H9 (cell line): ENCODE results near the gene TEK. TPM values are rescaled to one million over a fixed set of nuclear protein-coding genes. Genes with fewer than 3 reads are reported as not detected.

Experiments
- DNase-seq: peaks from one replicate; pipeline ENCODE4 v3.0.0-alpha.2; 2017
- H2AFZ ChIP-seq: one replicate; pipeline ENCODE4 v1.6.1; 2013; ENCODE audit warnings: mild to moderate bottlenecking, low read length, control low read depth, moderate library complexity
- H2AK5ac ChIP-seq: 2 replicates; pipeline ENCODE4 v1.6.1; 2013; ENCODE audit warnings: low read length, control low read depth, mixed read lengths; ENCODE audit not compliant: insufficient read length
- H2BK120ac ChIP-seq: one replicate; pipeline ENCODE4 v1.6.1; 2013; ENCODE audit warnings: low read depth, mild to moderate bottlenecking, low read length, control low read depth, inconsistent platforms; ENCODE audit not compliant: poor library complexity, severe bottlenecking
- H2BK12ac ChIP-seq: 2 replicates; pipeline ENCODE4 v1.6.1; 2013; ENCODE audit warnings: low read length, control low read depth, mixed read lengths, low read depth; ENCODE audit not compliant: insufficient read length
- H2BK15ac ChIP-seq: 2 replicates; pipeline ENCODE4 v1.6.1; 2013; ENCODE audit warnings: low read depth, low read length, control low read depth
- H2BK20ac ChIP-seq: one replicate; pipeline ENCODE4 v1.6.1; 2013; ENCODE audit warnings: low read depth, mild to moderate bottlenecking, low read length, control low read depth, inconsistent platforms; ENCODE audit not compliant: poor library complexity, severe bottlenecking
- H2BK5ac ChIP-seq: 2 replicates; pipeline ENCODE4 v1.6.1; 2013; ENCODE audit warnings: low read length, control low read depth, mixed read lengths; ENCODE audit not compliant: insufficient read length
- H3K14ac ChIP-seq: 2 replicates; pipeline ENCODE4 v1.6.1; 2013; ENCODE audit warnings: low read length, control low read depth; ENCODE audit not compliant: insufficient read depth
- H3K18ac ChIP-seq: 2 replicates; pipeline ENCODE4 v1.6.1; 2013; ENCODE audit warnings: low read depth, mild to moderate bottlenecking, mixed read lengths, low read length, control low read depth; ENCODE audit not compliant: insufficient read length
- H3K23ac ChIP-seq: 2 replicates; pipeline ENCODE4 v1.6.1; 2013; ENCODE audit warnings: low read length, control low read depth, mixed read lengths, low read depth; ENCODE audit not compliant: insufficient read length
- H3K23me2 ChIP-seq: 2 replicates; pipeline ENCODE4 v1.6.1; 2013; ENCODE audit warnings: low read depth, mild to moderate bottlenecking, mixed read lengths, low read length, control low read depth; ENCODE audit not compliant: insufficient read length, poor library complexity, severe bottlenecking
- H3K27ac ChIP-seq: 2 replicates; pipeline ENCODE4 v1.5.1; 2013; ENCODE audit warnings: low read length, control low read depth, mixed read lengths, low read depth; ENCODE audit not compliant: insufficient read length
- H3K27me3 ChIP-seq: 2 replicates; pipeline ENCODE4 v1.6.1; 2013; ENCODE audit warnings: low read length, control low read depth, inconsistent platforms; ENCODE audit not compliant: insufficient read depth
- H3K4ac ChIP-seq: 2 replicates; pipeline ENCODE4 v1.6.1; 2013; ENCODE audit warnings: low read depth, mild to moderate bottlenecking, control low read depth, inconsistent platforms, low read length, moderate library complexity
- H3K4me1 ChIP-seq: 2 replicates; pipeline ENCODE4 v1.6.1; 2013; ENCODE audit warnings: low read length, control low read depth, inconsistent platforms; ENCODE audit not compliant: insufficient read depth
- H3K4me2 ChIP-seq: 2 replicates; pipeline ENCODE4 v1.6.1; 2013; ENCODE audit warnings: low read length, control low read depth, mixed read lengths; ENCODE audit not compliant: insufficient read length, insufficient read depth
- H3K56ac ChIP-seq: 2 replicates; pipeline ENCODE4 v1.6.1; 2013; ENCODE audit warnings: low read depth, mild to moderate bottlenecking, mixed read lengths, low read length, control low read depth; ENCODE audit not compliant: insufficient read length
- H3K79me1 ChIP-seq: 2 replicates; pipeline ENCODE4 v1.6.1; 2013; ENCODE audit warnings: low read depth, mild to moderate bottlenecking, moderate library complexity, low read length, control low read depth, inconsistent platforms; ENCODE audit not compliant: insufficient read depth, poor library complexity, severe bottlenecking
- H3K79me2 ChIP-seq: 2 replicates; pipeline ENCODE4 v1.6.1; 2013; ENCODE audit warnings: low read length, control low read depth, inconsistent platforms; ENCODE audit not compliant: insufficient read depth
- H3K9ac ChIP-seq: 2 replicates; pipeline ENCODE4 v1.6.1; 2013; ENCODE audit warnings: low read length, control low read depth, mixed read lengths; ENCODE audit not compliant: insufficient read length; ENCODE audit errors: extremely low read depth
- H3K9me3 ChIP-seq: one replicate; pipeline ENCODE4 v1.6.1; 2013; ENCODE audit warnings: low read depth, low read length, inconsistent platforms; ENCODE audit not compliant: control insufficient read depth
- H3T11ph ChIP-seq: one replicate; pipeline ENCODE4 v1.6.1; 2013; ENCODE audit warnings: mild to moderate bottlenecking, low read length, control low read depth, inconsistent platforms
- H4K20me1 ChIP-seq: one replicate; pipeline ENCODE4 v1.6.1; 2013; ENCODE audit not compliant: control insufficient read depth, insufficient read length, insufficient read depth
- H4K5ac ChIP-seq: 2 replicates; pipeline ENCODE4 v1.6.1; 2013; ENCODE audit warnings: low read depth, mild to moderate bottlenecking, mixed read lengths, low read length, control low read depth; ENCODE audit not compliant: insufficient read length
- H4K8ac ChIP-seq: replicated peaks from 2 replicates; pipeline ENCODE4 v1.6.1; 2013; ENCODE audit warnings: low read length, control low read depth, mixed read lengths, low read depth; ENCODE audit not compliant: insufficient read length
- H4K91ac ChIP-seq: 2 replicates; pipeline ENCODE4 v1.6.1; 2013; ENCODE audit warnings: low read depth, mild to moderate bottlenecking, moderate library complexity, mixed read lengths, low read length, control low read depth; ENCODE audit not compliant: insufficient read length
- H3K27ac Mint-ChIP-seq, 3 experiments: 2 replicates in 2 of 3; 3 replicates in 1 of 3; pipeline ENCODE4 v1.8.0; 2020 to 2021; ENCODE audit warnings: mixed read lengths in 3 of 3, mild to moderate bottlenecking in 1 of 3, moderate library complexity in 1 of 3
- H3K27me3 Mint-ChIP-seq: 2 replicates; pipeline ENCODE4 v1.8.0; 2021; ENCODE audit warnings: low read depth, mild to moderate bottlenecking, moderate library complexity, mixed read lengths
- H3K36me3 Mint-ChIP-seq, 3 experiments: 2 replicates in 2 of 3; 3 replicates in 1 of 3; pipeline ENCODE4 v1.8.0; 2020 to 2021; ENCODE audit warnings: low read depth in 3 of 3, mixed read lengths in 3 of 3; ENCODE audit not compliant: insufficient read depth in 1 of 3
- H3K4me1 Mint-ChIP-seq, 2 experiments: 2 replicates each; pipeline ENCODE4 v1.8.0; 2020; ENCODE audit warnings: mixed read lengths in 2 of 2
- H3K4me3 Mint-ChIP-seq, 2 experiments: 2 replicates in 1 of 2; 3 replicates in 1 of 2; pipeline ENCODE4 v1.8.0; 2020 to 2021; ENCODE audit warnings: mild to moderate bottlenecking in 2 of 2, mixed read lengths in 2 of 2, moderate library complexity in 1 of 2
- H3K9me3 Mint-ChIP-seq, 2 experiments: 2 replicates in 1 of 2; 3 replicates in 1 of 2; pipeline ENCODE4 v1.8.0; 2020; ENCODE audit warnings: mild to moderate bottlenecking in 2 of 2, mixed read lengths in 2 of 2, moderate library complexity in 1 of 2
- WGBS: extraction: QIAGEN DNeasy Blood & Tissue Kit; methylation state at CpG from one replicate; pipeline ENCODE4 v1.1.7; 2013; ENCODE audit warnings: missing lambda C conversion rate, low lambda C conversion rate, mixed read lengths; ENCODE audit not compliant: insufficient read length; ENCODE audit errors: extremely low coverage; 5-methylcytosine and 5-hydroxymethylcytosine counted together
- total RNA-seq: library from RNA; stranded (reverse); gene quantifications from 2 replicates; pipeline ENCODE4 v1.2.1, GENCODE V29; 2021
- TF ChIP-seq, protein P1 (sequence below): fragments of 200-600 bp; sonication (generic); conservative IDR thresholded peaks from 3 replicates; pipeline ENCODE4 v1.8.0; 2021; ENCODE audit warnings: antibody characterized with exemption, mild to moderate bottlenecking

The TEK gene
- total RNA-seq, 1 experiment from 2014 or later: 1.8 TPM

DNA sequence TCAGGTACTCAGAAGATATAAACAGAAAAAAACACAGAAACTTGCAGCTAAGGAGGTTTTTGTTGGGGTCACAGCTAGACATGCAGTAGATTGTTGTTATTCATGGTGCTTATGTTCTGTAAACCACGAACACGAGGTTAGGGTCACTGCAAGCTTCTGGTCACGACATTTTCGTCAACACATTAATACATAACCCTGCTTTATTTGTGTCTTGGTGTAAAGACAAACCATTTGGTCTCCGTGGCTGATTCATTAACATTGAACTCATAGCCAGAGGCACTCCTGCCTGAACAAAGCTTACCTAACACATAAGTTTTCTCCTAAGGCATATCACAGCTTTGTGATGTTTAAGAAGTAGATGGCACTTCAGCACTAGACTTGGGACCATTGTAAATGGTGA, 16.9 kb downstream of the TEK start:
- Mint-ChIP-seq H3K9me3 (no peaks in the 10 kb centered on the region), H3K4me1 (peaks cover 6 to 18% of the 10 kb centered on the region in 2 experiments), H3K36me3 (no peaks in the 10 kb centered on the region), H3K4me3 (no peak overlapping the region), H3K27ac (no peak overlapping the region), H3K27me3 (no peaks in the 10 kb centered on the region)
- H3K79me2 ChIP-seq: no peaks in the 10 kb centered on the region
- H2AK5ac ChIP-seq: no peak overlapping the region
- no CpG with 5 or more reads among the region's 5 CpGs for WGBS
- no peaks in the 10 kb centered on the region for H4K20me1 ChIP-seq
- no peak overlapping the region for H2BK120ac ChIP-seq
- TF ChIP-seq, protein P1, sequence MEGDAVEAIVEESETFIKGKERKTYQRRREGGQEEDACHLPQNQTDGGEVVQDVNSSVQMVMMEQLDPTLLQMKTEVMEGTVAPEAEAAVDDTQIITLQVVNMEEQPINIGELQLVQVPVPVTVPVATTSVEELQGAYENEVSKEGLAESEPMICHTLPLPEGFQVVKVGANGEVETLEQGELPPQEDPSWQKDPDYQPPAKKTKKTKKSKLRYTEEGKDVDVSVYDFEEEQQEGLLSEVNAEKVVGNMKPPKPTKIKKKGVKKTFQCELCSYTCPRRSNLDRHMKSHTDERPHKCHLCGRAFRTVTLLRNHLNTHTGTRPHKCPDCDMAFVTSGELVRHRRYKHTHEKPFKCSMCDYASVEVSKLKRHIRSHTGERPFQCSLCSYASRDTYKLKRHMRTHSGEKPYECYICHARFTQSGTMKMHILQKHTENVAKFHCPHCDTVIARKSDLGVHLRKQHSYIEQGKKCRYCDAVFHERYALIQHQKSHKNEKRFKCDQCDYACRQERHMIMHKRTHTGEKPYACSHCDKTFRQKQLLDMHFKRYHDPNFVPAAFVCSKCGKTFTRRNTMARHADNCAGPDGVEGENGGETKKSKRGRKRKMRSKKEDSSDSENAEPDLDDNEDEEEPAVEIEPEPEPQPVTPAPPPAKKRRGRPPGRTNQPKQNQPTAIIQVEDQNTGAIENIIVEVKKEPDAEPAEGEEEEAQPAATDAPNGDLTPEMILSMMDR: no peak
- no peak overlapping the region for H3K14ac ChIP-seq
- H3K9ac ChIP-seq: no peak overlapping the region
- H3K27me3 ChIP-seq: no peaks in the 10 kb centered on the region
- no peaks in the 10 kb centered on the region for H3K79me1 ChIP-seq
- H3K56ac ChIP-seq: no peak overlapping the region
- H3K18ac ChIP-seq: no peak overlapping the region
- H4K8ac ChIP-seq: no peak overlapping the region
- H2BK5ac ChIP-seq: no peak overlapping the region
- no peak overlapping the region for H2BK20ac ChIP-seq
- H4K5ac ChIP-seq: no peak overlapping the region
- H2BK15ac ChIP-seq: no peak overlapping the region
- H3K23ac ChIP-seq: no peak overlapping the region
- H3K9me3 ChIP-seq: no peaks in the 10 kb centered on the region
- no peak overlapping the region for H2BK12ac ChIP-seq
- no peak overlapping the region for H3K4ac ChIP-seq
- H3K23me2 ChIP-seq: no peaks in the 10 kb centered on the region
- H2AFZ ChIP-seq: no peak overlapping the region
- H4K91ac ChIP-seq: no peak overlapping the region
- H3T11ph ChIP-seq: no peak overlapping the region
- H3K27ac ChIP-seq: no peak overlapping the region
- H3K4me1 ChIP-seq: peaks cover 3% of the 10 kb centered on the region; the same call in 1 of the 2 replicates
- no peak for DNase-seq
- no peak overlapping the region for H3K4me2 ChIP-seq
